Measurements from ENCODE around the gene XYLT1.
"Not testable (repeated sequence)": the region's sequence is repeated elsewhere in the genome, so short reads cannot be mapped to it uniquely, and the experiment has no call there.

Gene XYLT1

GRCh38 chr16:17511340-17511739 is 40.6 kb upstream of the XYLT1 start:
- no peak for TF ChIP-seq CTCF (IDR thresholded peaks at IDR 0.05; ENCODE audit: insufficient read depth, low read depth, low read length, missing control alignments)
- DNase-seq (ENCODE audit: low read depth): no peak
- H3K4me3 ChIP-seq (ENCODE audit: low read depth, low read length): no peak overlapping the region

GRCh38 chr16:17510567-17510966 is 39.8 kb upstream of the XYLT1 start:
- no peak overlapping the region for H3K4me3 ChIP-seq (ENCODE audit: low read depth, low read length)
- no peak for TF ChIP-seq CTCF (IDR thresholded peaks at IDR 0.05; ENCODE audit: insufficient read depth, low read depth, low read length, missing control alignments)
- no peak for DNase-seq (ENCODE audit: low read depth)

GRCh38 chr16:17509194-17509593 is 38.4 kb upstream of the XYLT1 start:
- no peak for TF ChIP-seq CTCF (IDR thresholded peaks at IDR 0.05; ENCODE audit: insufficient read depth, low read depth, low read length, missing control alignments)
- no peak overlapping the region for H3K4me3 ChIP-seq (ENCODE audit: low read depth, low read length)
- DNase-seq (ENCODE audit: low read depth): no peak

- no peak for DNase-seq (ENCODE audit: low read depth)
- H3K4me3 ChIP-seq (ENCODE audit: low read depth, low read length): no peak overlapping the region
- no peak for TF ChIP-seq CTCF (IDR thresholded peaks at IDR 0.05; ENCODE audit: insufficient read depth, low read depth, low read length, missing control alignments)
Observed at GRCh38 chr16:17508303-17508702, 37.5 kb upstream of the XYLT1 start.

GRCh38 chr16:17507516-17507915 is 36.8 kb upstream of the XYLT1 start:
- not testable (repeated sequence) for H3K4me3 ChIP-seq (ENCODE audit: low read depth, low read length); DNase-seq (ENCODE audit: low read depth)

- not testable (repeated sequence) for DNase-seq (ENCODE audit: low read depth); H3K4me3 ChIP-seq (ENCODE audit: low read depth, low read length)
Observed at GRCh38 chr16:17505828-17506227, 35.1 kb upstream of the XYLT1 start.

- no peak overlapping the region for H3K4me3 ChIP-seq (ENCODE audit: low read depth, low read length)
- DNase-seq (ENCODE audit: low read depth): no peak
- no peak for TF ChIP-seq CTCF (IDR thresholded peaks at IDR 0.05; ENCODE audit: insufficient read depth, low read depth, low read length, missing control alignments)
Observed at GRCh38 chr16:17504050-17504449, 33.3 kb upstream of the XYLT1 start.

GRCh38 chr16:17503331-17503730 is 32.6 kb upstream of the XYLT1 start:
- DNase-seq (ENCODE audit: low read depth): no peak
- TF ChIP-seq CTCF (IDR thresholded peaks at IDR 0.05; ENCODE audit: insufficient read depth, low read depth, low read length, missing control alignments): no peak
- no peak overlapping the region for H3K4me3 ChIP-seq (ENCODE audit: low read depth, low read length)

Data from GM12865 (cell line).